Measurements from ENCODE around the gene BACE2. TPM values are rescaled to one million over a fixed set of nuclear protein-coding genes. Genes with fewer than 3 reads are reported as not detected.
A peak's percentile ranks its signal among the peaks of the same experiment; 100 is the strongest.
"Not testable (repeated sequence)": the region's sequence is repeated elsewhere in the genome, so short reads cannot be mapped to it uniquely, and the experiment has no call there.

Gene BACE2
- polyA plus RNA-seq, 2 donors = 20.4 to 23.2 TPM

DNA sequence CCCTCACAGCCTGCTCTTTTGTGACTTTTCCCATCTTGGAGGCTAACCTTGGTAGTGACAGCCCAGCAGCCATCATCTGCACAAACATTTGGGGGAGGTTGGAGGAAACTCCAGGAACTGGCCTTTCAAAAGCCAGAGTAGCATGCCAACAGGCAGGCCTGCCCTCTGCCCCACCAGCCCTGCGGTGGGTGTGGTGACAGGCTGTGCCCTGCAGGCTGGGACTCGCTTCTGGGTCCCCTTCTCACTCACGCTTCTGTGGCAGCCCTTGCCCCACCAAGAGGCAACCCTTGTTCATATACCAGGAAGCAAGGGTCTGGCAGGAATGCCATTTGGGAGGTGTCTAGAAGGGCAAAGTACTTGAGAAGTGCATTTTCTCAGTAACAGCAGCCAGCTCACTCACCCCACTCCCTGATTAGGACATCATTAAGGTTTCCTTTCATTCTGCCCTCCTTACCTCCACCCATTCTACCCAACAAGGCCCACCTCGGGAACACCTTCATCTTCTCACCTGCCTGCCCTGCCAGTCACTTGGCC, 127.8 kb downstream of the BACE2 start:
- Histone ChIP-seq H3K4me3 (ENCODE audit: low read depth in 1 of 2, low read length in 2 of 2) (no peak overlapping the region), H3K9me3 (ENCODE audit: control insufficient read depth in 2 of 2, insufficient read depth in 1 of 2, low read depth in 1 of 2, low read length in 1 of 2) (no peaks in the 10 kb centered on the region), H3K4me1 (ENCODE audit: control insufficient read depth in 2 of 2, insufficient read depth in 2 of 2, low read length in 1 of 2) (peaks cover 4 to 12% of the 10 kb centered on the region in 2 donors), H3K27me3 (ENCODE audit: control insufficient read depth in 1 of 2, insufficient read depth in 2 of 2, low read length in 2 of 2) (no peaks in the 10 kb centered on the region), H3K27ac (ENCODE audit: low read depth in 2 of 2, low read length in 1 of 2) (peak overlapping the region; percentile 68 to 94), H3K36me3 (ENCODE audit: control insufficient read depth in 2 of 2, insufficient read depth in 2 of 2, low read length in 1 of 2) (no peaks in the 10 kb centered on the region)
- 46 to 51% methylated on average over 4 of the region's 4 CpGs for WGBS, 2 donors

DNA sequence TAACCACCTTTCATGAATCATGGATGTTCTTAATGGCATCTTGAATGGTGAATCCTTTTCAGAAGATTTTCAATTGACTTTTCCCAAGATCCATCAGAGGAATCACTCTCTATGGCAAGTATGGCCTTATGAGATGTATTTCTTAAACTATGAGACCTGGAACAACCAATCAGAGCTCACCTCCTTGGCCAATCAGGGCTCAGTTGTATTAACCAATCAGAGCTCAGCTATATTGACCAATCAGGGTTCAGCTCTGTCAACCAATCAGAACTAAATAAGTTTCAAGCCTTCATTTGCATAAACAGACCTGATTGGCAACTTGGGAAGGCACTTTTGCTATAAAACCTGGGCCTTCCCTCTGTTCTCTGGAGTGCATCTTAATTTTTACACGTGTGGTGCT, 135.0 kb downstream of the BACE2 start:
- 77 to 83% methylated on average over 1 of the region's 1 CpG for WGBS, 2 donors
- H3K4me3 ChIP-seq (ENCODE audit: low read depth in 1 of 2, low read length in 2 of 2) = no peak overlapping the region
- H3K36me3 ChIP-seq (ENCODE audit: control insufficient read depth in 2 of 2, insufficient read depth in 2 of 2, low read length in 1 of 2) = no peaks in the 10 kb centered on the region
- no peak overlapping the region for H3K27ac ChIP-seq (ENCODE audit: low read depth in 2 of 2, low read length in 1 of 2)
- no peaks in the 10 kb centered on the region for H3K27me3 ChIP-seq (ENCODE audit: control insufficient read depth in 1 of 2, insufficient read depth in 2 of 2, low read length in 2 of 2)
- no peaks in the 10 kb centered on the region for H3K4me1 ChIP-seq (ENCODE audit: control insufficient read depth in 2 of 2, insufficient read depth in 2 of 2, low read length in 1 of 2)
- H3K9me3 ChIP-seq (ENCODE audit: control insufficient read depth in 2 of 2, insufficient read depth in 1 of 2, low read depth in 1 of 2, low read length in 1 of 2) = no peaks in the 10 kb centered on the region

DNA sequence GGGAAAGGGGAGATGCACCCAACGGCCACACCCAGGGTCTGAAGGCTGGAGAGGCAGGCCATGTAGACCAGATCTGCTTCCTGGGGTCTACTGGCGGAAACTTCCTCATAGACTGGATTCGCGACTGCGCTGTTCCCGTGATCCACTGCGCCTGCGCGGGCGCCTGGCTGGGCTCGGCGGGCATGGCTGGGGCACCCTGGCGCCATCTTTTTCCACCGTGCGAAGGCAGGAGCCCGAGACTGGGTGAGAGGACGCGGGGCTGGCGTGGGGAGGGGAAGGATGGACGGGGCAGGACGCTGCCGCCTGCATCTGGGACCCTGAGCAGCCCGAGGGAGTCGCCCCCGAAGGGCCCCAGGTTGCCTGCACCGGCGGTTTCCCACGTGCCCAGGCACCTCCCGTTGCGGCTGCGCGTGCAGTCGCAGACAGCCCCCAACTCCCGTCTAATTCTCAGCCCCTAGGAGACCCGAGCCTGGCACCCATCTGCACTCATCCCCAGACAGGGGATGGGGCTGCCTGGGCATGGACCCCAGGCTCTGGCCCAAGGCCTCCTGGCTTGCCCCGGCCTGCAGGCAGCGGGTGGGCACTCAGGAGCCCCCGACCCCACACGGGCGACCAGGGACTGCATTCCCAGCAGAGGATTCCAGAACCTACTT, 136.2 kb downstream of the BACE2 start:
- no peaks in the 10 kb centered on the region for H3K36me3 ChIP-seq (ENCODE audit: control insufficient read depth in 2 of 2, insufficient read depth in 2 of 2, low read length in 1 of 2)
- H3K4me1 ChIP-seq (ENCODE audit: control insufficient read depth in 2 of 2, insufficient read depth in 2 of 2, low read length in 1 of 2) = peaks cover 0 to 1% of the 10 kb centered on the region in 2 donors
- no peak overlapping the region for H3K4me3 ChIP-seq (ENCODE audit: low read depth in 1 of 2, low read length in 2 of 2)
- H3K9me3 ChIP-seq (ENCODE audit: control insufficient read depth in 2 of 2, insufficient read depth in 1 of 2, low read depth in 1 of 2, low read length in 1 of 2) = no peaks in the 10 kb centered on the region
- 95 to 96% methylated on average over 40 of the region's 40 CpGs for WGBS, 2 donors
- no peak overlapping the region for H3K27ac ChIP-seq (ENCODE audit: low read depth in 2 of 2, low read length in 1 of 2)
- H3K27me3 ChIP-seq (ENCODE audit: control insufficient read depth in 1 of 2, insufficient read depth in 2 of 2, low read length in 2 of 2) = no peaks in the 10 kb centered on the region

DNA sequence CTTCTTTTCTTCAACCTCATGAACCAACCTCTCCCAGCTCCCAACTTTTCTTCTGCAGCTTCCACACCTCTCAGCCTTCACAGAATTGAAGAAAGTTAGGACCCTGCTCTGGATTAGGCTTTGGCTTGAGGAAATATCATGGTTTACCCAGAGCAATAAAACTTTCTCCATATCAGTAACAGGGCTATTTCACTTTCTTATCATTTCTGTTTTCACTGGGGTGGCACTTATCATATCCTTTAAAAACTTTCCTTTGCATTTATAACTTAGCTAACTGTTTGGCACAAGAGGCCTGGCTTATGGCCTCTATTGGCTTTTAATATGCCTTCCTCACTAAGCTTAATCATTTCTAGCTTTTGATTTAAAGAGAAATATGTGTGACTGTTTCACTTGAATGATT, 139.3 kb downstream of the BACE2 start:
- Histone ChIP-seq H3K36me3 (ENCODE audit: control insufficient read depth in 2 of 2, insufficient read depth in 2 of 2, low read length in 1 of 2) (no peaks in the 10 kb centered on the region), H3K9me3 (ENCODE audit: control insufficient read depth in 2 of 2, insufficient read depth in 1 of 2, low read depth in 1 of 2, low read length in 1 of 2) (no peaks in the 10 kb centered on the region), H3K4me1 (ENCODE audit: control insufficient read depth in 2 of 2, insufficient read depth in 2 of 2, low read length in 1 of 2) (peaks cover 0 to 3% of the 10 kb centered on the region in 2 donors), H3K27ac (ENCODE audit: low read depth in 2 of 2, low read length in 1 of 2) (no peak overlapping the region), H3K4me3 (ENCODE audit: low read depth in 1 of 2, low read length in 2 of 2) (no peak overlapping the region), H3K27me3 (ENCODE audit: control insufficient read depth in 1 of 2, insufficient read depth in 2 of 2, low read length in 2 of 2) (no peaks in the 10 kb centered on the region)

DNA sequence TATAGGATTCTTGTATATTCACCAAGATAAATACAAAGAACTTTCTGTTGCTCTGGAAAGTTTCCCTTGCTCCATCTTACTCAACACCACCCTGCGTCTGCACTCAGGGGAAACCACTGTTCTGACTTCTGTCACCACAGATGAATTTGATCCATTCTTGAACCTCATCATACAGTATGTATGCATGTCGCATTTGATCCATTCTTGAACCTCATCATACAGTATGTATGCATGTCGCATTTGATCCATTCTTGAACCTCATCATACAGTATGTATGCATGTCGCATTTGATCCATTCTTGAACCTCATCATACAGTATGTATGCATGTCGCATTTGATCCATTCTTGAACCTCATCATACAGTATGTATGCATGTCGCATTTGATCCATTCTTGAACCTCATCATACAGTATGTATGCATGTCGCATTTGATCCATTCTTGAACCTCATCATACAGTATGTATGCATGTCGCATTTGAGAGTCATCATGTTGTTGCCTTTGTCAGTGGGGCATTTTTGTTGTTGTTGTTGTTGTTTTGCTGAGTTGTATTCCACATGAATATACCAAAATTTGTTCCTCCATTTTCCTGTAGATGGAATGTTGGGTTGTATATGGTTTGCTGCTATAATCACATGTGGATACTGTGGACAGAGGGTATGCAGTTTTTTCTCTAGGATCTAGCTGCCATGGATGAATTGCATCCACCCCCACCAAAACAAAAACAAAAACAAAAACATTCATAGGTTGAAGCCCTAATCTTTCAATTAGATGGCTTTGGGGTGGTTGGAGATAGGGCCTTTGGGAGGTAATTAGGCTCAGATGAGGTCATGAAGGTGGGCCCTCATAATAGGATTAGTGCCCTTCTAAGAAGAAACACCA, 145.6 kb downstream of the BACE2 start:
- H3K4me1 ChIP-seq (ENCODE audit: control insufficient read depth in 2 of 2, insufficient read depth in 2 of 2, low read length in 1 of 2) = peaks cover 3 to 19% of the 10 kb centered on the region in 2 donors
- H3K4me3 ChIP-seq (ENCODE audit: low read depth in 1 of 2, low read length in 2 of 2); H3K9me3 ChIP-seq (ENCODE audit: control insufficient read depth in 2 of 2, insufficient read depth in 1 of 2, low read depth in 1 of 2, low read length in 1 of 2); H3K36me3 ChIP-seq (ENCODE audit: control insufficient read depth in 2 of 2, insufficient read depth in 2 of 2, low read length in 1 of 2); H3K27ac ChIP-seq (ENCODE audit: low read depth in 2 of 2, low read length in 1 of 2); H3K27me3 ChIP-seq (ENCODE audit: control insufficient read depth in 1 of 2, insufficient read depth in 2 of 2, low read length in 2 of 2): not testable (repeated sequence)
- 94 to 95% methylated on average over 4 to 5 of the region's 8 CpGs for WGBS, 2 donors

DNA sequence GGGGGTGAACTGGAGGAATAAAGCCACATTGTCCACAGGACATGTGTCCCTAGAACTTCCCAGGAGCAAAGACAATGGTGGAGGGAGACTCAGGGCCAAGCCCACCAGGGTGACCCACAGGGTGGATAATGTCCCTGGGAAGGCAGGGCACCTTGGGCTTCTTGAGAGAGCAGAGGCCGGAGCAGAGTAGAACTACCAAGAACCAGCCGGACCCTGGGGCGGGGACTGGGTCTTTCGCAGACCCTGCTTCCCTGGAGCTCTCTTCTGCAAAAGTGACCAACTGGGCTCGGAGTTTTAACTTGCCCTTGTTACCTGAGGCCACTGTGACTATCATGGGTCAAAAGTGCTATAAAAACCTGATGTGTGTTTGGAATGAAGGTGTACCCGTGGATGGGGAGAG, 147.8 kb downstream of the BACE2 start:
- Histone ChIP-seq H3K36me3 (ENCODE audit: control insufficient read depth in 2 of 2, insufficient read depth in 2 of 2, low read length in 1 of 2) (no peaks in the 10 kb centered on the region), H3K27me3 (ENCODE audit: control insufficient read depth in 1 of 2, insufficient read depth in 2 of 2, low read length in 2 of 2) (peaks cover 0 to 2% of the 10 kb centered on the region in 2 donors), H3K4me3 (ENCODE audit: low read depth in 1 of 2, low read length in 2 of 2) (peak overlapping the region in 1 of 2 donors; percentile 53), H3K9me3 (ENCODE audit: control insufficient read depth in 2 of 2, insufficient read depth in 1 of 2, low read depth in 1 of 2, low read length in 1 of 2) (no peaks in the 10 kb centered on the region), H3K4me1 (ENCODE audit: control insufficient read depth in 2 of 2, insufficient read depth in 2 of 2, low read length in 1 of 2) (peaks cover 3 to 21% of the 10 kb centered on the region in 2 donors), H3K27ac (ENCODE audit: low read depth in 2 of 2, low read length in 1 of 2) (peak overlapping the region in 1 of 2 donors; percentile 56)
- WGBS, 2 donors = 88 to 89% methylated on average over 6 of the region's 6 CpGs

DNA sequence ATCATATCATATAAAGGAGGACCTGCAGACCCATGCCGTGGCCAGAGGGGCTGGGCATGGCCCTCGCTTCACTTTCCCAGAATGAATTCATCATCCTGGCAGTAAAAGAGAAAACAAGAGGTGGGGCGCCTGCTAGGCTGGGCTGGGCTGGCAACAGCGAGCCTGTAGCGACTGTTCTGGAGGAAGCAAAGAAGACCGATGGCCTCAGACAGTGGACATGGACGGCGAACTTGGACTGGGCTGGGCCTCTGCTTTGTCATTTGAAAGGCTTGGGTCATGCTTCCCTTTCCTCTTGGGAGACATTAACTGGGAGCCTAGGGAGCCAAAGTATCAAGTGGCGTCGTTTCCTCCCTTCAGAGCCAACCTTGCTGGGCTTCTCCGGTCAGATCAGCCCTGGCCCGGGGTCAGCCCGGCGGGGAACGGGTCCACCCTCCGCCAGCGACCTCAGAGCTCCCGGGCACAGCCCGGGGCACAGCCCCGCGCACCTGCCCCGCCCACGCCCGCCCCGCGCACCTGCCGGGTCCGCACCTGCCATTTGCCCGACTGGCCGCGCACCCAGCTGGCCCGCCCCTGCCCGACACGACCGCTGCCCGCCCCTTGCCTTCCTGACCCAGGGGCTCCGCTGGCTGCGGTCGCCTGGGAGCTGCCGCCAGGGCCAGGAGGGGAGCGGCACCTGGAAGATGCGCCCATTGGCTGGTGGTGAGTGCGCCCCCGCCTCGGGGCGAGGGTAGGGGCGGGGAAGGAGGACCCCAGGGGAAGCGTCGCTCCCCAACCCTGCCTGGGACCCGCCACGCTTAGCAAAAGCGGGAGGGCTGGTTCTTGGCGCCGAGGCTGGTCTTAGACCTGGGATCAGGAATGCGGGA, 148.5 kb downstream of the BACE2 start, which contains the start of gene FAM3B:
TSS of gene FAM3B (plus strand) at position 602 of the 863 bp plus-strand sequence. CDS start at position 681, 79 bp downstream.
- Histone ChIP-seq H3K9me3 (ENCODE audit: control insufficient read depth in 2 of 2, insufficient read depth in 1 of 2, low read depth in 1 of 2, low read length in 1 of 2) (no peaks in the 10 kb centered on the region), H3K27ac (ENCODE audit: low read depth in 2 of 2, low read length in 1 of 2) (peak within 1 kb of the TSS; percentile 56 to 69), H3K36me3 (ENCODE audit: control insufficient read depth in 2 of 2, insufficient read depth in 2 of 2, low read length in 1 of 2) (no peaks in the 10 kb centered on the region), H3K4me1 (ENCODE audit: control insufficient read depth in 2 of 2, insufficient read depth in 2 of 2, low read length in 1 of 2) (peaks cover 3 to 27% of the 10 kb centered on the region in 2 donors), H3K4me3 (ENCODE audit: low read depth in 1 of 2, low read length in 2 of 2) (peak within 1 kb of the TSS; percentile 53 to 57), H3K27me3 (ENCODE audit: control insufficient read depth in 1 of 2, insufficient read depth in 2 of 2, low read length in 2 of 2) (peaks cover 0 to 2% of the 10 kb centered on the region in 2 donors)
- 6% methylated on average over 55 of the region's 55 CpGs for WGBS, 2 donors

DNA sequence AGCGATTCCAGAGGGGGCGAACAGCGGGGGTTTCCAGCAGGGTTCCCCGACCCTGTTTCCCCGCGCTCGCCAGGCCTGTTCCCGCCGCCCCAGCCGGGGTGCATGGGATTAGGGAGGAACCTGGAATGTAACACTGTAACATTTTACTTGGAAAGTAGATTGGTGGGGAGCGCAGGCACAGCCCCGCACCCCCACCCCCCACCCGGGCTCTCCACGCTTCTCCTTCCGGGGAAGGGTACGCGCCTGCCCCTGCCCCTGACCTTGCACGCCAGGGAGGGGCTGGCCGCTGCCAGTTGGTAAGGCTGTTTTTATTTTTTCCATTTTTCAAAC, 149.1 kb downstream of the BACE2 start:
- Histone ChIP-seq H3K36me3 (ENCODE audit: control insufficient read depth in 2 of 2, insufficient read depth in 2 of 2, low read length in 1 of 2) (no peaks in the 10 kb centered on the region), H3K27ac (ENCODE audit: low read depth in 2 of 2, low read length in 1 of 2) (peak overlapping the region; percentile 56 to 58), H3K4me1 (ENCODE audit: control insufficient read depth in 2 of 2, insufficient read depth in 2 of 2, low read length in 1 of 2) (peaks cover 5 to 32% of the 10 kb centered on the region in 2 donors), H3K9me3 (ENCODE audit: control insufficient read depth in 2 of 2, insufficient read depth in 1 of 2, low read depth in 1 of 2, low read length in 1 of 2) (no peaks in the 10 kb centered on the region), H3K4me3 (ENCODE audit: low read depth in 1 of 2, low read length in 2 of 2) (peak overlapping the region; percentile 53 to 57), H3K27me3 (ENCODE audit: control insufficient read depth in 1 of 2, insufficient read depth in 2 of 2, low read length in 2 of 2) (peaks cover 0 to 2% of the 10 kb centered on the region in 2 donors)
- WGBS, 2 donors = 14 to 23% methylated on average over 19 of the region's 19 CpGs

DNA sequence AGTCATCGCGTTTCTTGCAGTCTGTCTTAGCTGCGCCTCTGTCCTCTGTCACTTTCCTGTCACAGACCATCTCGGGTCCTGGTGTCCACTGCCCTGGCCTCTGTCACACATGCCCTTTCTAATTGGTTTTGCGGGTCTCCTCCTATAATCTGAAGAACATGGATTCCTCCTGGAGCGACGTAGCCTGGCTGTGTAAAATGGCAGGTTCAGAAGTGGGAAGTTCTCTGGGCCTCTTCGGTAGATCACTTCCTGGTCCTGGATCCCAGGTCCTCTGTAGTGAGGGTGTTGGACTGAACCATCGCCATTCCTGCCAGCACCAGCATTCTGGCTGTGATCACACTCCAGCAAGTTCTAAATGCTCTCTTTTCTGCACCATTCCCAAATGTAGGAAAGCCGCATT, 149.5 kb downstream of the BACE2 start:
- WGBS, 2 donors = 52 to 81% methylated on average over 10 of the region's 10 CpGs
- Histone ChIP-seq H3K27ac (ENCODE audit: low read depth in 2 of 2, low read length in 1 of 2) (peak overlapping the region in 1 of 2 donors; percentile 56), H3K27me3 (ENCODE audit: control insufficient read depth in 1 of 2, insufficient read depth in 2 of 2, low read length in 2 of 2) (peaks cover 0 to 2% of the 10 kb centered on the region in 2 donors), H3K9me3 (ENCODE audit: control insufficient read depth in 2 of 2, insufficient read depth in 1 of 2, low read depth in 1 of 2, low read length in 1 of 2) (no peaks in the 10 kb centered on the region), H3K4me1 (ENCODE audit: control insufficient read depth in 2 of 2, insufficient read depth in 2 of 2, low read length in 1 of 2) (peaks cover 6 to 32% of the 10 kb centered on the region in 2 donors), H3K36me3 (ENCODE audit: control insufficient read depth in 2 of 2, insufficient read depth in 2 of 2, low read length in 1 of 2) (no peaks in the 10 kb centered on the region), H3K4me3 (ENCODE audit: low read depth in 1 of 2, low read length in 2 of 2) (peak overlapping the region; percentile 53 to 57)

Measured in esophagus (tissue), 2 donors.